Fibroblast of skin of left biceps (primary cell): ENCODE data around the gene GATC.

Experiments used
- DNase-seq, 2 experiments: peaks; one replicate each; pipeline ENCODE4 v3.0.0-alpha.2; 2013; ENCODE audit warnings: low read depth in 2 of 2

The GATC gene

GRCh38 chr12:120497524-120498150 is 51.4 kb downstream of the GATC start:
- DNase-seq = no peak

GRCh38 chr12:120498870-120499515 is 52.7 kb downstream of the GATC start:
- no peak for DNase-seq

- no peak for DNase-seq
These were observed 54.3 kb downstream of the GATC start for GRCh38 chr12:120500581-120500980.

- no peak for DNase-seq
These were observed 58.3 kb downstream of the GATC start for GRCh38 chr12:120504587-120504986.

GRCh38 chr12:120508537-120508936 is 62.3 kb downstream of the GATC start:
- DNase-seq = no peak
